Esophagus muscularis mucosa (tissue), 4 donors: Measurements from ENCODE around the gene GCSAM. TPM values are rescaled to one million over a fixed set of nuclear protein-coding genes. Genes with fewer than 3 reads are reported as not detected.

Experiments
- DNase-seq: peaks from one replicate; pipeline ENCODE4 v3.0.0-alpha.2; 2017; ENCODE audit errors: extremely low spot score
- H3K27ac ChIP-seq, 4 donors: fragments of 200-600 bp; sonication (generic); replicated peaks in 1 of 4; 1 replicate in 3 of 4; 2 replicates in 1 of 4; pipeline ENCODE4 v1.5.1; 2016 to 2019; ENCODE audit warnings: mild to moderate bottlenecking in 1 of 4
- H3K27me3 ChIP-seq, 4 donors: fragments of 200-600 bp; sonication (generic); one replicate each; pipeline versions ENCODE4 v1.5.1 to v1.6.0; 2016 to 2019
- H3K36me3 ChIP-seq, 4 donors: fragments of 200-600 bp; sonication (generic); one replicate each; pipeline ENCODE4 v1.5.1; 2016 to 2019
- H3K4me1 ChIP-seq, 4 donors: fragments of 200-600 bp; sonication (generic); one replicate each; pipeline ENCODE4 v1.5.1; 2016 to 2019
- H3K4me3 ChIP-seq, 4 donors: fragments of 200-600 bp; sonication (generic); 1 replicate in 2 of 4; 2 replicates in 2 of 4; pipeline ENCODE4 v1.5.1; 2016 to 2019; ENCODE audit warnings: mild to moderate bottlenecking in 4 of 4, moderate library complexity in 1 of 4
- H3K9me3 ChIP-seq, 4 donors: fragments of 200-600 bp; sonication (generic); 1 replicate in 3 of 4; 2 replicates in 1 of 4; pipeline ENCODE4 v1.5.1; 2016 to 2019
- EP300 ChIP-seq: sonication (generic); formaldehyde crosslinking; IDR thresholded peaks from one replicate; pipeline ENCODE4 v1.6.1; 2017; ENCODE audit warnings: antibody characterized with exemption
- POLR2A ChIP-seq: fragments of 450-650 bp; IDR thresholded peaks from one replicate; pipeline ENCODE4 v1.6.1; 2017; ENCODE audit warnings: antibody characterized with exemption, moderate library complexity, mild to moderate bottlenecking, low read depth
- POLR2AphosphoS5 ChIP-seq, 2 donors: sonication (generic); formaldehyde crosslinking; IDR thresholded peaks; one replicate each; pipeline ENCODE4 v1.6.1; 2017; ENCODE audit warnings: antibody characterized with exemption in 2 of 2
- WGBS: methylation state at CpG from one replicate; pipeline ENCODE4 v1.1.5; 2018; 5-methylcytosine and 5-hydroxymethylcytosine counted together
- intact Hi-C: fragments of 100-400 bp; cut with DNase I; formaldehyde crosslinking; loops from one replicate; pipeline ENCODE4 v1.15.1; 2023
- total RNA-seq, 4 donors: library from RNA; depleted of rRNA; stranded (reverse); fragments of >200 nt; gene quantifications; one replicate each; pipeline versions ENCODE4 v1.1.0 to v1.2.1, GENCODE V29; 2016
- TF ChIP-seq, protein P1 (sequence below), 3 experiments: fragments of 200-600 bp in 2 of 3; fragments of 450-650 bp in 1 of 3; sonication (generic) in 2 of 3; IDR thresholded peaks; one replicate each; pipeline ENCODE4 v1.5.1; 2017 to 2019; ENCODE audit warnings: antibody characterized with exemption in 3 of 3, mild to moderate bottlenecking in 2 of 3, moderate library complexity in 1 of 3

GCSAM gene
- total RNA-seq, 4 donors from 2014 or later, result 0.33 TPM; not detected in 3

DNA sequence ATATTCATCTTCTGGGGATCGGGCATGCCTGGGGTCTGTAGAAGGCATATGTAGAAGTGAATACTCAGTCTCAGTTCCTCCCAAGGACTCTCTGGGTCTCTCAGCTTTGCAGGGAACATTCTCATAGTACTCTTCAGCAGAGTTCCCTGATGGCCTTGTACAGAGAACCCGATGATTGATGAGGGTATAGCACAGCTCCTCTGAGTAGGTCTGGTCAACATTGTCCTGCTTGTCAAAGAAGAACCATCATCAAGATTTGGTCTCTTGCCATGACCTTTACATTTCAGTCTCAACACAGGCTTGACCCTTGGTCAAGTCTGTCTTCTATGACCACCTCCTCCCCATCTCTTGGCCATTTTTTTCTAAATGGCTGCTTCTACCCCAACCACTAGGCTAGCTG, 9.5 kb downstream of the GCSAM start:
- Histone ChIP-seq H3K4me3 (no peak overlapping the region), H3K9me3 (no peaks in the 10 kb centered on the region), H3K36me3 (no peaks in the 10 kb centered on the region), H3K4me1 (peaks cover 0 to 5% (median 4%) of the 10 kb centered on the region in 4 donors), H3K27ac (no peak overlapping the region), H3K27me3 (no peaks in the 10 kb centered on the region)
- 80% methylated on average over 1 of the region's 2 CpGs for WGBS
- intact Hi-C loops, result no loop called here
- TF ChIP-seq EP300 (no peak), POLR2AphosphoS5 (IDR thresholded peaks at IDR 0.05) (no peak), POLR2A (no peak)
- TF ChIP-seq, protein P1, sequence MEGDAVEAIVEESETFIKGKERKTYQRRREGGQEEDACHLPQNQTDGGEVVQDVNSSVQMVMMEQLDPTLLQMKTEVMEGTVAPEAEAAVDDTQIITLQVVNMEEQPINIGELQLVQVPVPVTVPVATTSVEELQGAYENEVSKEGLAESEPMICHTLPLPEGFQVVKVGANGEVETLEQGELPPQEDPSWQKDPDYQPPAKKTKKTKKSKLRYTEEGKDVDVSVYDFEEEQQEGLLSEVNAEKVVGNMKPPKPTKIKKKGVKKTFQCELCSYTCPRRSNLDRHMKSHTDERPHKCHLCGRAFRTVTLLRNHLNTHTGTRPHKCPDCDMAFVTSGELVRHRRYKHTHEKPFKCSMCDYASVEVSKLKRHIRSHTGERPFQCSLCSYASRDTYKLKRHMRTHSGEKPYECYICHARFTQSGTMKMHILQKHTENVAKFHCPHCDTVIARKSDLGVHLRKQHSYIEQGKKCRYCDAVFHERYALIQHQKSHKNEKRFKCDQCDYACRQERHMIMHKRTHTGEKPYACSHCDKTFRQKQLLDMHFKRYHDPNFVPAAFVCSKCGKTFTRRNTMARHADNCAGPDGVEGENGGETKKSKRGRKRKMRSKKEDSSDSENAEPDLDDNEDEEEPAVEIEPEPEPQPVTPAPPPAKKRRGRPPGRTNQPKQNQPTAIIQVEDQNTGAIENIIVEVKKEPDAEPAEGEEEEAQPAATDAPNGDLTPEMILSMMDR (IDR thresholded peaks at IDR 0.05), result no peak
- DNase-seq, result no peak

GRCh38 chr3:112122870-112123269, 10.2 kb downstream of the GCSAM start:
- Histone ChIP-seq H3K27me3 (no peaks in the 10 kb centered on the region), H3K9me3 (no peaks in the 10 kb centered on the region), H3K27ac (no peak overlapping the region), H3K4me1 (peaks cover 0 to 5% (median 4%) of the 10 kb centered on the region in 4 donors), H3K4me3 (no peak overlapping the region), H3K36me3 (no peaks in the 10 kb centered on the region)
- no peak for DNase-seq
- TF ChIP-seq, protein P1 (IDR thresholded peaks at IDR 0.05), result no peak
- TF ChIP-seq POLR2AphosphoS5 (IDR thresholded peaks at IDR 0.05) (no peak), EP300 (no peak)
- intact Hi-C loops, result no loop called here

DNA sequence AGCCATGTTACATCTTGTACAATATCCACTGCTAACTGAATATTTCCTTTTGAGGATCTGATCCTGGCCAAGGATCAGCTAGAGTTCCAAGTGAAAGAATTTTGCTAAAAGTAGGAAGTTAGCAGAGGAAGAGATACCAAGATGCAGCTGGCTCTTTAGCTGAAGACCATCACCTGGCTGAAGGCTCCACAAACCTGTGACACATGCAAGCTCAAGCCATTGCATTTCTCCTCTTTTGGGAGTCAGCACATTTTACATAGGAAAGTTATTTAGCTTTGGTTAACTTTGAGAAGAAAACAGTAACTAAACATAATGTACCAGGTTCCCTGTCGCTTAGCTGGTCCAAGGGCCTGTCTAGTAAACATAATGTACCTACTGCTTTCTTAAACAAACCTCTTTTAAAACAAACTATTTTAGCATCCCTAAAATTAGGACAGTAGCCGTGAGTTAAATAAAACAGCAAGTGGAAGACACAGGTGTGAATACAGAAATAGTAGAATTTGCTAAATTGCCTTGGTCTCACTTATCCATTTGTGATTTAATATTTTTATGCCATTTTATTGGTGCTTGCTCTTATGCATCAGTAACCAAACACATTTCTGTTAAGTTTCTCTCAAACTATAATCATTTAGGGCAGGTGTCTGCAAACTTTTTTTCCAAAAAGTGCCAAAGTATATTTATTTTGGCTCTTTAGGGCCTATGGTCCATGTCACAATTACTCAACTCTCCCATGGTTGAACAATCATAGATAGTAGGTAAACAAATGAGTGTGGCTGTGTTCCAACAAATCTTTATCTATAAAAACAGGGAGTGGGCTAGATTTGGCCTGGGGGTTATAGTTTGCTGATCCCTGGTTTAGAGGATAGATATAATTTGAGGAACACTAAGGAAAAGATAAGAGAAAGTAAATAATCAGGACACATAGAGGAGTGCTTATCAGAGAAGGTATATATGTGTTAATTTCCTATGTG, 11.2 kb downstream of the GCSAM start:
- Histone ChIP-seq H3K36me3 (no peaks in the 10 kb centered on the region), H3K9me3 (no peaks in the 10 kb centered on the region), H3K4me3 (no peak overlapping the region), H3K27me3 (no peaks in the 10 kb centered on the region), H3K27ac (no peak overlapping the region), H3K4me1 (peaks cover 0 to 5% (median under 1%) of the 10 kb centered on the region in 4 donors)
- TF ChIP-seq EP300 (no peak), POLR2A (no peak), POLR2AphosphoS5 (IDR thresholded peaks at IDR 0.05) (no peak)
- TF ChIP-seq, protein P1 (IDR thresholded peaks at IDR 0.05), result no peak
- 100% methylated on average over 2 of the region's 2 CpGs for WGBS
- intact Hi-C loops, result no loop called here
- DNase-seq, result no peak

GRCh38 chr3:112119962-112120836, 12.8 kb downstream of the GCSAM start:
- Histone ChIP-seq H3K9me3 (no peaks in the 10 kb centered on the region), H3K4me1 (no peaks in the 10 kb centered on the region), H3K36me3 (no peaks in the 10 kb centered on the region), H3K4me3 (no peak overlapping the region), H3K27ac (no peak overlapping the region), H3K27me3 (no peaks in the 10 kb centered on the region)
- intact Hi-C loops, result no loop called here
- DNase-seq, result no peak
- TF ChIP-seq, protein P1 (IDR thresholded peaks at IDR 0.05), result no peak
- TF ChIP-seq POLR2AphosphoS5 (IDR thresholded peaks at IDR 0.05) (no peak), POLR2A (no peak), EP300 (no peak)
- WGBS, result 74% methylated on average over 9 of the region's 9 CpGs
